OCI-LY1 (cell line): ENCODE measurements around the gene MAPT.
A peak's percentile ranks its signal among the peaks of the same experiment; 100 is the strongest.

ENCODE experiments used
- H2AFZ ChIP-seq: fragments of 200-600 bp; sonication (generic), shearing (Covaris generic); 2 replicates; pipeline ENCODE4 v1.6.0; 2014; ENCODE audit warnings: antibody characterized with exemption, mild to moderate bottlenecking, low read length
- H3F3A ChIP-seq: fragments of 200-600 bp; sonication (generic), shearing (Covaris generic); 2 replicates; pipeline ENCODE4 v1.6.0; 2014; ENCODE audit warnings: mild to moderate bottlenecking, antibody characterized with exemption, low read length, moderate library complexity; ENCODE audit not compliant: insufficient read depth
- H3K27ac ChIP-seq: fragments of 200-600 bp; sonication (generic); 2 replicates; pipeline ENCODE4 v1.5.1; 2014; ENCODE audit warnings: low read length, mixed run types, mild to moderate bottlenecking, low read depth; ENCODE audit not compliant: poor library complexity, severe bottlenecking
- H3K27me3 ChIP-seq: fragments of 200-600 bp; sonication (generic); 2 replicates; pipeline ENCODE4 v1.6.0; 2014; ENCODE audit warnings: antibody characterized with exemption, mild to moderate bottlenecking, low read length, moderate library complexity; ENCODE audit not compliant: insufficient read depth
- H3K36me3 ChIP-seq: fragments of 200-600 bp; sonication (generic); 2 replicates; pipeline ENCODE4 v1.6.1; 2014; ENCODE audit warnings: mild to moderate bottlenecking, antibody characterized with exemption, low read length, moderate library complexity, mixed read lengths; ENCODE audit not compliant: insufficient read depth
- H3K4me1 ChIP-seq: fragments of 200-600 bp; sonication (generic); 2 replicates; pipeline ENCODE4 v1.5.1; 2014; ENCODE audit warnings: mild to moderate bottlenecking, low read length, moderate library complexity; ENCODE audit not compliant: insufficient read depth, severe bottlenecking
- H3K4me2 ChIP-seq: fragments of 200-600 bp; sonication (generic), shearing (Covaris generic); 2 replicates; pipeline ENCODE4 v1.6.1; 2014; ENCODE audit warnings: low read length
- H3K4me3 ChIP-seq: fragments of 200-600 bp; sonication (generic); 2 replicates; pipeline ENCODE4 v1.5.1; 2014; ENCODE audit warnings: low read length, low read depth, mild to moderate bottlenecking, mixed read lengths; ENCODE audit not compliant: poor library complexity, severe bottlenecking
- H3K79me2 ChIP-seq: fragments of 200-600 bp; shearing (Covaris generic); 2 replicates; pipeline ENCODE4 v1.6.1; 2016; ENCODE audit warnings: mixed run types, low read length, mixed read lengths; ENCODE audit not compliant: insufficient read depth
- H3K9ac ChIP-seq: fragments of 200-600 bp; sonication (generic), shearing (Covaris generic); 2 replicates; pipeline ENCODE4 v1.6.1; 2014; ENCODE audit warnings: mild to moderate bottlenecking, low read length, mixed read lengths
- H3K9me2 ChIP-seq: fragments of 200-600 bp; sonication (generic), shearing (Covaris generic); 2 replicates; pipeline ENCODE4 v1.6.1; 2014; ENCODE audit warnings: low read depth, mild to moderate bottlenecking, low read length, mixed read lengths
- H3K9me3 ChIP-seq: fragments of 200-600 bp; shearing (Covaris generic); 2 replicates; pipeline ENCODE4 v1.6.1; 2014; ENCODE audit warnings: low read length, mixed read lengths
- H4K20me1 ChIP-seq: fragments of 200-600 bp; sonication (generic), shearing (Covaris generic); 2 replicates; pipeline ENCODE4 v1.6.0; 2016; ENCODE audit warnings: mild to moderate bottlenecking, low read length; ENCODE audit not compliant: insufficient read depth
- EZH2 ChIP-seq: fragments of 200-600 bp; sonication (generic), shearing (Covaris generic); IDR thresholded peaks from 2 replicates; pipeline ENCODE4 v1.8.0; 2017; ENCODE audit warnings: borderline replicate concordance, mixed run types, mild to moderate bottlenecking, antibody characterized with exemption, low read length, moderate library complexity, mixed read lengths
- TF ChIP-seq, protein P1 (sequence below): fragments of 200-600 bp; sonication (generic), shearing (Covaris generic); IDR thresholded peaks from 2 replicates; pipeline ENCODE4 v1.5.1; 2017; ENCODE audit warnings: mild to moderate bottlenecking, antibody characterized with exemption, low read length, moderate library complexity, mixed read lengths

MAPT gene

DNA sequence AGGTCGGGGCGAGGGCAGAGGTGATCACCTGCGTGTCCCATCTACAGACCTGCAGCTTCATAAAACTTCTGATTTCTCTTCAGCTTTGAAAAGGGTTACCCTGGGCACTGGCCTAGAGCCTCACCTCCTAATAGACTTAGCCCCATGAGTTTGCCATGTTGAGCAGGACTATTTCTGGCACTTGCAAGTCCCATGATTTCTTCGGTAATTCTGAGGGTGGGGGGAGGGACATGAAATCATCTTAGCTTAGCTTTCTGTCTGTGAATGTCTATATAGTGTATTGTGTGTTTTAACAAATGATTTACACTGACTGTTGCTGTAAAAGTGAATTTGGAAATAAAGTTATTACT is 133.6 kb downstream of the MAPT start:
- Histone ChIP-seq H3K4me3 (no peak overlapping the region), H3K36me3 (peaks cover 58% of the 10 kb centered on the region), H3K4me1 (peaks cover 34% of the 10 kb centered on the region), H3F3A (no peaks in the 10 kb centered on the region), H4K20me1 (no peaks in the 10 kb centered on the region), H3K4me2 (no peak overlapping the region), H2AFZ (no peak overlapping the region), H3K79me2 (no peaks in the 10 kb centered on the region), H3K27ac (no peak overlapping the region), H3K9me3 (no peaks in the 10 kb centered on the region), H3K27me3 (no peaks in the 10 kb centered on the region), H3K9ac (no peak overlapping the region), H3K9me2 (no peaks in the 10 kb centered on the region)
- TF ChIP-seq, protein P1, sequence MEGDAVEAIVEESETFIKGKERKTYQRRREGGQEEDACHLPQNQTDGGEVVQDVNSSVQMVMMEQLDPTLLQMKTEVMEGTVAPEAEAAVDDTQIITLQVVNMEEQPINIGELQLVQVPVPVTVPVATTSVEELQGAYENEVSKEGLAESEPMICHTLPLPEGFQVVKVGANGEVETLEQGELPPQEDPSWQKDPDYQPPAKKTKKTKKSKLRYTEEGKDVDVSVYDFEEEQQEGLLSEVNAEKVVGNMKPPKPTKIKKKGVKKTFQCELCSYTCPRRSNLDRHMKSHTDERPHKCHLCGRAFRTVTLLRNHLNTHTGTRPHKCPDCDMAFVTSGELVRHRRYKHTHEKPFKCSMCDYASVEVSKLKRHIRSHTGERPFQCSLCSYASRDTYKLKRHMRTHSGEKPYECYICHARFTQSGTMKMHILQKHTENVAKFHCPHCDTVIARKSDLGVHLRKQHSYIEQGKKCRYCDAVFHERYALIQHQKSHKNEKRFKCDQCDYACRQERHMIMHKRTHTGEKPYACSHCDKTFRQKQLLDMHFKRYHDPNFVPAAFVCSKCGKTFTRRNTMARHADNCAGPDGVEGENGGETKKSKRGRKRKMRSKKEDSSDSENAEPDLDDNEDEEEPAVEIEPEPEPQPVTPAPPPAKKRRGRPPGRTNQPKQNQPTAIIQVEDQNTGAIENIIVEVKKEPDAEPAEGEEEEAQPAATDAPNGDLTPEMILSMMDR = no peak
- no peak for TF ChIP-seq EZH2

DNA sequence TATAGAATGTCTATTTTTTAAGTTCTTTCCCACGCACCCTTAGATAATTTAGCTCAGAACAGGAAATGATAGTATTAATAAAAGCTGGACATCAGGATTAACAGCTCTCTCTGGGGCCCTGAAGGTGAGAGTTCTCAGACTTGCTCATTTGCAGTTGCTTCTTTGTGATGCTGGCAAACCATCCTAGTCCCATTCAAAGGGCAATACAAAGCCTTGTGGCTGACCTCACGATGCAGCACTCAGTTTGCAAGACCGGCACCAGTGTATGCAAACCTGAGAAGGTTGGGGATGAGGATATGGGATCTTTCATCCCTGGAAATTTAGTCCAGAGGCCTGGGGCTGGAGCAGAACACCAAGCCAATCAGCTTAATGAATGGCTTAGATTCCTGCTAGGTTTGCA is 134.0 kb downstream of the MAPT start:
- H3K36me3 ChIP-seq = peaks cover 59% of the 10 kb centered on the region

DNA sequence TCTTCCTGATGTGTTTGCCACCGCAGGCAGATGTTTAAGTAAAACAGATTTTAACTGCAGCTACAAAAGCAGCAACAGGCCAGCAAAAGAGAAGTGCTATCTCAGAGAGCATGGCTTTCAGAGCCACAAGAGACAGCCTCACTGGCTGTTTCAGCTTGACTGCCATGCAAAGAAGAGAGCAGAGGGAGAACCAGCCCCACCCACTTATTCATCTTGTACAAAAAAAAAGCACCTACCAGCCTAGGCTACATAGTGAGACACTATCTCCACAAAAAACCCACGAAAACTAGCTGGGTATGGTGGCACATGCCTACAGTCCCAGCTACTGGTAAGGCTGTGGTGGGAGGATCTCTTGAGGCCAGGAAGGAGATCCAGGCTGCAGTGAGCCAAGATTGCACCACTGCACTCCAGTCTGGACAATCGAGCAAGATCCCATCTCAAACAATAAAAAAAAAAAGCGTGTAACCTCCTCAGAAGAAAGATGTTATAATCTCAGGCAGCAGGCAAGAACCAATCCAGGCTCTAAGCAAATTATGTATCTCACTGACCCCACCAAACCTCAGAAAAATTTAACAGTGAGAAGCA is 134.7 kb downstream of the MAPT start:
- Histone ChIP-seq H3K4me1 (peaks cover 34% of the 10 kb centered on the region), H2AFZ (no peak overlapping the region), H3K9me3 (no peaks in the 10 kb centered on the region), H3K4me3 (no peak overlapping the region), H3K36me3 (peaks cover 66% of the 10 kb centered on the region), H3K4me2 (no peak overlapping the region), H3F3A (no peaks in the 10 kb centered on the region), H3K79me2 (no peaks in the 10 kb centered on the region), H3K9me2 (no peaks in the 10 kb centered on the region), H3K9ac (no peak overlapping the region), H4K20me1 (no peaks in the 10 kb centered on the region), H3K27ac (peak overlapping the region; percentile 11), H3K27me3 (no peaks in the 10 kb centered on the region)
- TF ChIP-seq, protein P1 = no peak
- no peak for TF ChIP-seq EZH2

More for the DNA sequence above, 134.0 kb downstream of the MAPT start:
- Histone ChIP-seq H3K9ac (no peak overlapping the region), H2AFZ (no peak overlapping the region), H3K9me3 (no peaks in the 10 kb centered on the region), H3K27ac (peak overlapping the region; percentile 11), H3K4me2 (no peak overlapping the region), H3K27me3 (no peaks in the 10 kb centered on the region), H4K20me1 (no peaks in the 10 kb centered on the region), H3K9me2 (no peaks in the 10 kb centered on the region), H3K4me3 (no peak overlapping the region), H3K79me2 (no peaks in the 10 kb centered on the region), H3F3A (no peaks in the 10 kb centered on the region), H3K4me1 (peaks cover 34% of the 10 kb centered on the region)
- no peak for TF ChIP-seq EZH2
- TF ChIP-seq, protein P1 = no peak
